HL-60 (cell line): ENCODE measurements around the gene HBE1.

Experiments
- DNase-seq, 2 experiments: peaks; one replicate each; pipeline ENCODE4 v3.0.0-alpha.2; 2010 to 2020; ENCODE audit warnings: low read depth in 1 of 2, low spot score in 1 of 2
- H3K27ac ChIP-seq: fragments of 250-450 bp; sonication (Bioruptor Pico); replicated peaks from 2 replicates; pipeline ENCODE4 v1.5.1; 2020; ENCODE audit warnings: mild to moderate bottlenecking, moderate library complexity
- H3K27me3 ChIP-seq: fragments of 250-450 bp; sonication (Bioruptor Pico); 2 replicates; pipeline ENCODE4 v1.5.1; 2021; ENCODE audit warnings: mild to moderate bottlenecking, moderate library complexity; ENCODE audit not compliant: insufficient read depth, poor library complexity, severe bottlenecking
- H3K4me3 ChIP-seq: replicated peaks from 2 replicates; pipeline ENCODE4 v1.5.1; 2011; ENCODE audit warnings: mild to moderate bottlenecking, control low read depth, low read length; ENCODE audit not compliant: insufficient read depth
- CTCF ChIP-seq: IDR thresholded peaks from one replicate; pipeline ENCODE4 v1.5.1; 2011; ENCODE audit warnings: low read length, control low read depth, inconsistent platforms; ENCODE audit not compliant: insufficient read depth
- GABPA ChIP-seq: IDR thresholded peaks from 2 replicates; pipeline ENCODE4 v1.6.1; 2012; ENCODE audit warnings: low read depth
- POLR2AphosphoS5 ChIP-seq: IDR thresholded peaks from 2 replicates; pipeline ENCODE4 v1.6.1; 2012; ENCODE audit warnings: low read depth
- SPI1 ChIP-seq: IDR thresholded peaks from 2 replicates; pipeline ENCODE4 v1.6.1; 2012; ENCODE audit warnings: low read depth, mild to moderate bottlenecking, borderline replicate concordance
- TF ChIP-seq, protein P1 (sequence below): IDR thresholded peaks from 2 replicates; pipeline ENCODE4 v1.6.1; 2012; ENCODE audit warnings: low read depth; ENCODE audit not compliant: insufficient replicate concordance

The HBE1 gene

DNA sequence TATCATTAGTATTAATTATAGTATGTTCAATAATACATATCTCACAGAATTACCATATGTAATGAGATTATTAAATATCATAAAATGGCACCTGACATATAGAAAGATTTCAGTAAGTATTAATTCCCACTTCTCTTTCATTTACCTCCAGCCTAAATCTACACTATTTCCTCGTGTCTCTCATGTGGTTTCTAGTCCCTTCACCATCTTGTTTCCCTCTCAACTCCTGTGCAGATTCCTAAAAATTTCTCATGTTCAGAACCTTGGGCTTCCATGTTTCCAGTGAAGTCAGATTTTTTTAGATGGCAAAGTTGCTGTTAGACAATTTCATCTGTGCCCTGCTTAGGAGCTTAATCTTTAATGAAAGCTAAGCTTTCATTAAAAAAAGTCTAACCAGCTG, 14.1 kb upstream of the HBE1 start:
- TF ChIP-seq, protein P1, sequence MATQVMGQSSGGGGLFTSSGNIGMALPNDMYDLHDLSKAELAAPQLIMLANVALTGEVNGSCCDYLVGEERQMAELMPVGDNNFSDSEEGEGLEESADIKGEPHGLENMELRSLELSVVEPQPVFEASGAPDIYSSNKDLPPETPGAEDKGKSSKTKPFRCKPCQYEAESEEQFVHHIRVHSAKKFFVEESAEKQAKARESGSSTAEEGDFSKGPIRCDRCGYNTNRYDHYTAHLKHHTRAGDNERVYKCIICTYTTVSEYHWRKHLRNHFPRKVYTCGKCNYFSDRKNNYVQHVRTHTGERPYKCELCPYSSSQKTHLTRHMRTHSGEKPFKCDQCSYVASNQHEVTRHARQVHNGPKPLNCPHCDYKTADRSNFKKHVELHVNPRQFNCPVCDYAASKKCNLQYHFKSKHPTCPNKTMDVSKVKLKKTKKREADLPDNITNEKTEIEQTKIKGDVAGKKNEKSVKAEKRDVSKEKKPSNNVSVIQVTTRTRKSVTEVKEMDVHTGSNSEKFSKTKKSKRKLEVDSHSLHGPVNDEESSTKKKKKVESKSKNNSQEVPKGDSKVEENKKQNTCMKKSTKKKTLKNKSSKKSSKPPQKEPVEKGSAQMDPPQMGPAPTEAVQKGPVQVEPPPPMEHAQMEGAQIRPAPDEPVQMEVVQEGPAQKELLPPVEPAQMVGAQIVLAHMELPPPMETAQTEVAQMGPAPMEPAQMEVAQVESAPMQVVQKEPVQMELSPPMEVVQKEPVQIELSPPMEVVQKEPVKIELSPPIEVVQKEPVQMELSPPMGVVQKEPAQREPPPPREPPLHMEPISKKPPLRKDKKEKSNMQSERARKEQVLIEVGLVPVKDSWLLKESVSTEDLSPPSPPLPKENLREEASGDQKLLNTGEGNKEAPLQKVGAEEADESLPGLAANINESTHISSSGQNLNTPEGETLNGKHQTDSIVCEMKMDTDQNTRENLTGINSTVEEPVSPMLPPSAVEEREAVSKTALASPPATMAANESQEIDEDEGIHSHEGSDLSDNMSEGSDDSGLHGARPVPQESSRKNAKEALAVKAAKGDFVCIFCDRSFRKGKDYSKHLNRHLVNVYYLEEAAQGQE: no peak
- TF ChIP-seq GABPA: no peak
- TF ChIP-seq CTCF: no peak
- TF ChIP-seq POLR2AphosphoS5: no peak
- TF ChIP-seq SPI1: no peak
- Histone ChIP-seq H3K27me3 (no peaks in the 10 kb centered on the region), H3K27ac (no peak overlapping the region), H3K4me3 (no peak overlapping the region)
- DNase-seq: no peak

- DNase-seq: no peak
- Histone ChIP-seq H3K4me3 (no peak overlapping the region), H3K27ac (no peak overlapping the region), H3K27me3 (no peaks in the 10 kb centered on the region)
- TF ChIP-seq GABPA (no peak), POLR2AphosphoS5 (no peak), CTCF (no peak), SPI1 (no peak)
- TF ChIP-seq, protein P1: no peak
Observed at GRCh38 chr11:5283086-5283485, 13.3 kb upstream of the HBE1 start.

- no peak for DNase-seq
- no peaks in the 10 kb centered on the region for H3K27me3 ChIP-seq
- no peak overlapping the region for H3K4me3 ChIP-seq
- no peak overlapping the region for H3K27ac ChIP-seq
- TF ChIP-seq CTCF: no peak
- TF ChIP-seq, protein P1: no peak
- no peak for TF ChIP-seq SPI1
- TF ChIP-seq GABPA: no peak
- TF ChIP-seq POLR2AphosphoS5: no peak
Observed at GRCh38 chr11:5282628-5283027, 12.9 kb upstream of the HBE1 start.
